H1 (cell line): ENCODE data around the gene GNG12. TPM values are rescaled to one million over a fixed set of nuclear protein-coding genes. Genes with fewer than 3 reads are reported as not detected.

Experiments used
- CTCF ChIA-PET: fragments of 300-600 bp; sonication (Branson Sonifier 250); formaldehyde crosslinking; loops from one replicate; lab custom pipeline; 2021; ENCODE audit not compliant: partially characterized antibody; lab: Charles Lee
- POLR2A ChIA-PET: fragments of 300-600 bp; sonication (Branson Sonifier 250); formaldehyde crosslinking; loops from one replicate; lab custom pipeline; 2021; ENCODE audit warnings: inconsistent platforms; ENCODE audit not compliant: partially characterized antibody; lab: Charles Lee
- DNase-seq, 2 experiments: peaks; one replicate each; pipeline versions ENCODE4 v3.0.0 to v3.0.0-alpha.2; 2010 to 2022; ENCODE audit warnings: low spot score in 2 of 2, low read depth in 1 of 2, mixed read lengths in 1 of 2
- FAIRE-seq: peaks from 2 replicates; lab custom pipeline; 2011; peaks lifted over from hg19 to GRCh38; lab: Jason Lieb, UNC
- H2AFZ ChIP-seq: 2 replicates; pipeline ENCODE4 v1.8.1; 2012; ENCODE audit warnings: low read length, inconsistent platforms
- H2AK5ac ChIP-seq: 2 replicates; pipeline ENCODE4 v1.6.1; 2013; ENCODE audit warnings: low read depth, low read length
- H2BK120ac ChIP-seq: replicated peaks from 2 replicates; pipeline ENCODE3; 2013; ENCODE audit warnings: low read depth, low read length, inconsistent platforms
- H2BK12ac ChIP-seq: 2 replicates; pipeline ENCODE4 v1.6.1; 2013; ENCODE audit warnings: low read depth, low read length
- H2BK15ac ChIP-seq: 2 replicates; pipeline ENCODE4 v1.6.1; 2013; ENCODE audit warnings: low read length
- H2BK20ac ChIP-seq: 2 replicates; pipeline ENCODE4 v1.6.1; 2013; ENCODE audit warnings: low read length
- H2BK5ac ChIP-seq: 2 replicates; pipeline ENCODE4 v1.6.1; 2013; ENCODE audit warnings: low read depth, low read length
- H3K14ac ChIP-seq: 2 replicates; pipeline ENCODE4 v1.6.1; 2013; ENCODE audit warnings: inconsistent platforms; ENCODE audit not compliant: insufficient read length
- H3K18ac ChIP-seq: 2 replicates; pipeline ENCODE4 v1.6.1; 2013; ENCODE audit warnings: low read length; ENCODE audit errors: extremely low read depth
- H3K23ac ChIP-seq: 2 replicates; pipeline ENCODE4 v1.6.1; 2013; ENCODE audit warnings: inconsistent platforms; ENCODE audit not compliant: insufficient read length
- H3K23me2 ChIP-seq: 2 replicates; pipeline ENCODE4 v1.6.1; 2013; ENCODE audit warnings: low read depth, low read length
- H3K27ac ChIP-seq: 2 replicates; pipeline ENCODE4 v1.6.1; 2011; ENCODE audit warnings: low read depth, low read length, inconsistent platforms
- H3K27me3 ChIP-seq, 4 experiments: replicated peaks in 1 of 4; 1 replicate in 1 of 4; 2 replicates in 3 of 4; pipeline versions ENCODE4 v1.6.1 to v1.8.1; 2011 to 2013; ENCODE audit warnings: low read length in 3 of 4, mild to moderate bottlenecking in 3 of 4, inconsistent platforms in 2 of 4, mixed read lengths in 2 of 4, moderate library complexity in 1 of 4; ENCODE audit not compliant: control insufficient read depth in 3 of 4, insufficient read depth in 3 of 4; ENCODE audit errors: extremely low read depth in 1 of 4
- H3K36me3 ChIP-seq, 4 experiments: 2 replicates each; pipeline versions ENCODE4 v1.6.1 to v1.8.1; 2011 to 2013; ENCODE audit warnings: mild to moderate bottlenecking in 4 of 4, low read length in 3 of 4, moderate library complexity in 2 of 4, control low read depth in 1 of 4, inconsistent platforms in 1 of 4; ENCODE audit not compliant: insufficient read depth in 4 of 4, control insufficient read depth in 2 of 4
- H3K4ac ChIP-seq: replicated peaks from 2 replicates; pipeline ENCODE3; 2013; ENCODE audit warnings: low read length, low read depth, mixed read lengths, inconsistent platforms; ENCODE audit not compliant: insufficient read length
- H3K4me1 ChIP-seq, 4 experiments: replicated peaks in 1 of 4; 1 replicate in 1 of 4; 2 replicates in 3 of 4; pipeline versions ENCODE4 v1.6.1 to v1.8.1; 2011 to 2013; ENCODE audit warnings: low read length in 3 of 4, inconsistent platforms in 2 of 4, mixed read lengths in 1 of 4; ENCODE audit not compliant: insufficient read depth in 4 of 4, control insufficient read depth in 3 of 4
- H3K4me2 ChIP-seq, 2 experiments: 2 replicates each; pipeline versions ENCODE4 v1.6.1 to v1.8.1; 2011 to 2013; ENCODE audit warnings: low read depth in 2 of 2, low read length in 2 of 2, control low read depth in 1 of 2, inconsistent platforms in 1 of 2, mild to moderate bottlenecking in 1 of 2; ENCODE audit not compliant: insufficient read depth in 1 of 2
- H3K4me3 ChIP-seq, 4 experiments: fragments of 200-600, 300-600 bp in 1 of 4; sonication (generic), shearing (Covaris generic), sonication (Bioruptor Twin) in 1 of 4; 2 replicates each; pipeline versions ENCODE4 v1.5.1 to v1.8.1; 2011 to 2016; ENCODE audit warnings: low read length in 4 of 4, low read depth in 3 of 4, control low read depth in 2 of 4, inconsistent platforms in 2 of 4, mild to moderate bottlenecking in 2 of 4, mixed read lengths in 1 of 4, moderate library complexity in 1 of 4; ENCODE audit not compliant: insufficient read depth in 2 of 4; ENCODE audit errors: extremely low read depth in 1 of 4
- H3K56ac ChIP-seq: replicated peaks from 2 replicates; pipeline ENCODE3; 2013; ENCODE audit warnings: low read depth, mild to moderate bottlenecking, mixed read lengths, low read length, inconsistent platforms; ENCODE audit not compliant: insufficient read length
- H3K79me1 ChIP-seq: 2 replicates; pipeline ENCODE4 v1.6.1; 2013; ENCODE audit warnings: low read depth, low read length, control low read depth
- H3K79me2 ChIP-seq, 2 experiments: 2 replicates each; pipeline versions ENCODE4 v1.6.1 to v1.8.1; 2012 to 2013; ENCODE audit warnings: low read length in 2 of 2, mild to moderate bottlenecking in 2 of 2, inconsistent platforms in 1 of 2; ENCODE audit not compliant: insufficient read depth in 2 of 2, control insufficient read depth in 1 of 2
- H3K9ac ChIP-seq, 4 experiments: replicated peaks in 1 of 4; 1 replicate in 1 of 4; 2 replicates in 3 of 4; pipeline versions ENCODE4 v1.6.1 to v1.8.1; 2011 to 2013; ENCODE audit warnings: low read depth in 3 of 4, low read length in 3 of 4, control low read depth in 2 of 4, mild to moderate bottlenecking in 2 of 4, moderate library complexity in 2 of 4, inconsistent platforms in 1 of 4; ENCODE audit errors: extremely low read depth in 1 of 4
- H3K9me3 ChIP-seq, 2 experiments: 2 replicates each; pipeline versions ENCODE4 v1.6.1 to v1.8.1; 2012 to 2013; ENCODE audit warnings: mild to moderate bottlenecking in 2 of 2, moderate library complexity in 2 of 2, control low read depth in 1 of 2, inconsistent platforms in 1 of 2, low read depth in 1 of 2, low read length in 1 of 2, mixed read lengths in 1 of 2; ENCODE audit not compliant: insufficient read depth in 2 of 2
- H4K20me1 ChIP-seq, 2 experiments: replicated peaks in 1 of 2; 2 replicates each; pipeline versions ENCODE3 to v1.8.1; 2011 to 2013; ENCODE audit warnings: inconsistent platforms in 2 of 2, low read length in 2 of 2, mild to moderate bottlenecking in 1 of 2; ENCODE audit not compliant: insufficient read depth in 2 of 2, control insufficient read depth in 1 of 2
- H4K5ac ChIP-seq: 2 replicates; pipeline ENCODE4 v1.6.1; 2013; ENCODE audit warnings: low read length, low read depth, mixed read lengths, inconsistent platforms; ENCODE audit not compliant: insufficient read length
- H4K8ac ChIP-seq: 2 replicates; pipeline ENCODE4 v1.8.0; 2013; ENCODE audit warnings: mild to moderate bottlenecking, moderate library complexity, low read length, inconsistent platforms; ENCODE audit not compliant: insufficient read depth; ENCODE audit errors: extremely low read depth
- H4K91ac ChIP-seq: replicated peaks from 2 replicates; pipeline ENCODE3; 2013; ENCODE audit warnings: low read length, mixed read lengths, inconsistent platforms; ENCODE audit not compliant: insufficient read length
- ASH2L ChIP-seq: fragments of 200-600, 300-600 bp; sonication (generic); IDR thresholded peaks from one replicate; pipeline ENCODE4 v1.7.1; 2017; ENCODE audit warnings: low read length
- BACH1 ChIP-seq: IDR thresholded peaks from 2 replicates; pipeline ENCODE4 v1.6.1; 2012; ENCODE audit warnings: low read length, improper control_type of control experiment
- KDM4A ChIP-seq: IDR thresholded peaks from one replicate; pipeline ENCODE4 v1.7.1; 2012; ENCODE audit warnings: low read depth, mild to moderate bottlenecking, moderate library complexity, low read length, inconsistent platforms; ENCODE audit not compliant: severe bottlenecking
- PHF8 ChIP-seq: fragments of 200-600 bp; sonication (generic); conservative IDR thresholded peaks from 2 replicates; pipeline ENCODE4 v1.7.1; 2012; ENCODE audit warnings: low read depth, mild to moderate bottlenecking, inconsistent platforms, low read length, moderate library complexity
- RBBP5 ChIP-seq: IDR thresholded peaks from 2 replicates; pipeline ENCODE4 v1.7.1; 2012; ENCODE audit warnings: low read depth, mild to moderate bottlenecking, inconsistent platforms, low read length, moderate library complexity, borderline replicate concordance
- RFX5 ChIP-seq: IDR thresholded peaks from 2 replicates; pipeline ENCODE4 v1.6.1; 2011; ENCODE audit warnings: low read depth, low read length, improper control_type of control experiment, borderline replicate concordance
- RXRA ChIP-seq: IDR thresholded peaks from 2 replicates; pipeline ENCODE4 v1.6.1; 2011; ENCODE audit warnings: low read depth, mild to moderate bottlenecking, low read length, moderate library complexity; ENCODE audit not compliant: insufficient read depth
- WGBS, 2 experiments: shearing (Covaris generic) in 1 of 2; methylation state at CpG; one replicate each; pipeline versions ENCODE4 v1.1.6 to v1.1.7; 2013 to 2015; ENCODE audit warnings: low lambda C conversion rate in 2 of 2, mixed read lengths in 2 of 2, inconsistent platforms in 1 of 2, low coverage in 1 of 2, missing lambda C conversion rate in 1 of 2; ENCODE audit not compliant: insufficient replicate concordance in 2 of 2, insufficient coverage in 1 of 2, insufficient read length in 1 of 2; ENCODE audit errors: extremely low coverage in 1 of 2, missing lambda C conversion rate in 1 of 2; 5-methylcytosine and 5-hydroxymethylcytosine counted together
- long read RNA-seq, 2 experiments: library from RNA in 1 of 2; library from capped mRNA in 1 of 2; stranded (forward); transcript quantifications; one replicate each; pipeline ENCODE4 v2.0.0, GENCODE V29; 2021; ENCODE audit warnings: inconsistent platforms in 1 of 2
- polyA minus RNA-seq, 3 experiments: library from RNA; depleted of rRNA, polyadenylated mRNA; stranded (reverse); fragments of >200 nt; gene quantifications; 1 replicate in 2 of 3; 2 replicates in 1 of 3; pipeline ENCODE4 v1.2.3, GENCODE V29; 2011
- polyA plus RNA-seq, 7 experiments: library from polyadenylated mRNA; depleted of rRNA in 3 of 7; stranded (reverse) in 5 of 7; unstranded in 2 of 7; fragments of >200 nt in 5 of 7; fragments of 200-250 nt in 2 of 7; gene quantifications; 1 replicate in 5 of 7; 2 replicates in 1 of 7; 4 replicates in 1 of 7; pipeline versions ENCODE4 v1.2.1 to v1.2.3, GENCODE V29; 2011 to 2013; ENCODE audit warnings: missing spikeins in 2 of 7, mixed read lengths in 2 of 7
- total RNA-seq: library from RNA; stranded (reverse); fragmentation: NEBNext Ultra II Directional; extraction: Animal tissue kit (Norgen Biotek cat#: 25700); gene quantifications from 2 replicates; pipeline ENCODE4 v1.2.1, GENCODE V29; 2021

The GNG12 gene
- 34.5 and 35.8 TPM in 2 replicates for total RNA-seq
- polyA plus RNA-seq (2011; rRNA removed): 5.9 and 11.4 TPM in 2 replicates
- polyA plus RNA-seq (2011; cell fraction: cytosol; rRNA removed): 9.9 TPM
- polyA plus RNA-seq (2011; cell fraction: nucleus; rRNA removed): 4.6 TPM
- polyA plus RNA-seq (2012, experiment 1 of 2): 6.6 to 11.7 TPM (median 8.6 TPM) in 4 replicates
- 2.3 TPM for polyA plus RNA-seq (2012, experiment 2 of 2)
- polyA plus RNA-seq (2013, experiment 1 of 2): 28.6 TPM
- polyA plus RNA-seq (2013, experiment 2 of 2): 27.0 TPM
- 13.5 and 18.4 TPM in 2 replicates for polyA minus RNA-seq (2011; rRNA and poly(A)+ RNA removed)
- polyA minus RNA-seq (2011; cell fraction: cytosol; rRNA and poly(A)+ RNA removed): 8.5 TPM
- 20.1 TPM for polyA minus RNA-seq (2011; cell fraction: nucleus; rRNA and poly(A)+ RNA removed)
- long read RNA-seq, experiment 1, full-length matches to known transcripts: 8 of 35 reads
- long read RNA-seq, experiment 1, partial matches to known transcripts: 1 of 35 reads
- long read RNA-seq, experiment 1, other reads (novel, unspliced or antisense): 26 of 35 reads
- long read RNA-seq, experiment 2, full-length matches to known transcripts: 12 of 16 reads
- long read RNA-seq, experiment 2, partial matches to known transcripts: 1 of 16 reads
- long read RNA-seq, experiment 2, other reads (novel, unspliced or antisense): 3 of 16 reads

DNA sequence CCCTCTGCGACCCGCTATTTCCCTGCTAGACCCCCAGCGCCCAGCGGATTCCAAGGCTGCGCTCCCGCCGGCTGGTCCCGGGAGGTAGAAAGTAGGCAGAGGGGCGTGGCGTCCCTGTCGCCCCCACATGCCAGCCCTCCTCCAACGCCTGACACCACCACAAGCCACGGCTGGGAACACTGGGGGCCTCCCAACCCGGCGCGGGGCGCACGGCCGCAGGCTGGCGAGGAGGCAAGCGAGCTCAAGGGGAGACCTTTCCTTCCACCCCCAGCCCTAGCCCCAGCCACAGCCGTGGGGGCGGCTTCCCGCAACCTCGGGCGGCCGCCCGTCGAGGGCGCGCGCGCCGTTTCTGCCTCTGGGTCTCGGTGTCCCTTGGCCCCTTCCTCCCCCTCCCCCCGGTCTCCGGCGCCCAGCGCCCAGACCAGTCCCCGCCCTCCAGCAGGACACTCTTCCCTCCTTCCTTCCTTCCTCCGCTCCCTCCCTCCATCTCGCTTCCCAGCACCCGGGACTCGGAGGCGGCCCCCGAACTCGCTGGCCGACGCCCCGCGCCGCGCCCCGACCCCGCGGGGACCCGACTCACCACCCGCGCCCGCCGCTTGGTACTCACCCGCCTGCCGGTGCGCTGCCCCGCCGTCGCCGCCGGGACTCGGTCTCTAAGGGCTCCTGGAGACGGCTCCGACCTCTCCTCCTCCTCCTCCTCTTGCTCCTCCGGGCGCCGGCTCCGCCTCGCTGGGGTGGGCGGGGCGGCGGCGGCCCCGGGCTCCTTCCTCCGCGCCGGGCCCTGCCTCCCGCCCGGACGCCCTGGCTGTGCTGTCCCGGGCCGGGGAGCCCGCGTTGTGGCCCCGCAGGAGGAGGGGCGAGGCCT lies at the start of gene GNG12:
GNG12 (minus strand) TSS at position 731 of the 865 bp plus-strand sequence. CDS start 125,781 bp downstream, outside the sequence.
- H3K4me3 ChIP-seq: peak within 1 kb of the TSS; percentile 80 to 94 (median 85)
- H2BK12ac ChIP-seq: peak within 1 kb of the TSS; percentile 33; the same call in 1 of the 2 replicates
- no peaks in the 10 kb centered on the region for H3K36me3 ChIP-seq
- peak within 1 kb of the TSS; percentile 90 for H4K8ac ChIP-seq
- no peak within 1 kb of the TSS for H2BK5ac ChIP-seq
- FAIRE-seq (no peak), DNase-seq (peak; percentile 63 to 88)
- H3K18ac ChIP-seq: peak within 1 kb of the TSS; percentile 9; the same call in 1 of the 2 replicates
- no peak within 1 kb of the TSS for H2AK5ac ChIP-seq
- H3K4me2 ChIP-seq: peak within 1 kb of the TSS; percentile 99
- ChIA-PET POLR2A (interaction anchor here (0.7 to 2.0 kb wide), 2 partner anchors 18 to 147 kb away, joined by 3 to 6 read pairs; no protein-coding TSS in a partner anchor), CTCF (interaction anchor here (0.6 to 5.8 kb wide), 4 partner anchors 15 to 67 kb away, joined by 3 to 34 read pairs (median 6); no protein-coding TSS in a partner anchor)
- peak within 1 kb of the TSS; percentile 69; the same call in 1 of the 2 replicates for H2AFZ ChIP-seq
- H3K27ac ChIP-seq: no peak within 1 kb of the TSS
- peaks cover 0 to 11% of the 10 kb centered on the region in 2 experiments; a peak in 2 of 4 replicates for H3K79me2 ChIP-seq
- peaks cover 7% of the 10 kb centered on the region for H3K23me2 ChIP-seq
- H3K79me1 ChIP-seq: no peaks in the 10 kb centered on the region
- H4K5ac ChIP-seq: no peak within 1 kb of the TSS
- WGBS, 2 experiments: 1% methylated on average over 48 of the region's 94 CpGs; no CpG with 5 or more reads in 1 of the 2 experiments
- H3K4me1 ChIP-seq: peaks cover 0 to 8% (median 2%) of the 10 kb centered on the region in 4 experiments; a peak in 4 of 7 replicates
- no peaks in the 10 kb centered on the region for H4K20me1 ChIP-seq
- no peak within 1 kb of the TSS for H3K56ac ChIP-seq
- H3K4ac ChIP-seq: peak within 1 kb of the TSS; percentile 49
- peak within 1 kb of the TSS in 3 of 4 experiments; percentile 20 to 70 (median 31); a peak in 2 of 7 replicates for H3K9ac ChIP-seq
- H3K14ac ChIP-seq: no peak within 1 kb of the TSS
- no peak within 1 kb of the TSS; the same call in 1 of the 2 replicates for H2BK20ac ChIP-seq
- peaks cover 3 to 22% (median 17%) of the 10 kb centered on the region in 4 experiments; a peak in 6 of 7 replicates for H3K27me3 ChIP-seq
- no peak within 1 kb of the TSS for H2BK120ac ChIP-seq
- H2BK15ac ChIP-seq: peak within 1 kb of the TSS; percentile 8; the same call in 1 of the 2 replicates
- no peaks in the 10 kb centered on the region for H3K9me3 ChIP-seq
- peak within 1 kb of the TSS; percentile 44 for H4K91ac ChIP-seq
- H3K23ac ChIP-seq: no peak within 1 kb of the TSS
- TF ChIP-seq ASH2L (peak; percentile 99), PHF8 (peak; percentile 67), KDM4A (peak; percentile 90), RBBP5 (peak; percentile 98; the same call in 1 of the 2 replicates), RFX5 (no peak), RXRA (0 out of 2 replicates have a peak, but pooled peaks have one; percentile 29), BACH1 (no peak)
